Adrenal gland (tissue), 12 donors: ENCODE data around the gene GPX8. TPM values are rescaled to one million over a fixed set of nuclear protein-coding genes. Genes with fewer than 3 reads are reported as not detected.

Experiments
- DNase-seq, 7 donors: peaks; one replicate each; pipeline ENCODE4 v3.0.0-alpha.2; 2019 to 2020
- H3K27ac ChIP-seq, 5 donors: fragments of 200-600 bp; sonication (generic) in 4 of 5; 1 replicate in 3 of 5; 2 replicates in 2 of 5; pipeline versions ENCODE4 v1.5.1 to v1.8.0; 2016 to 2020; ENCODE audit warnings: mild to moderate bottlenecking in 1 of 5
- H3K27me3 ChIP-seq: fragments of 200-600 bp; 2 replicates; pipeline ENCODE4 v1.8.0; 2021
- H3K36me3 ChIP-seq, 2 donors: fragments of 200-600 bp; replicated peaks in 1 of 2; 1 replicate in 1 of 2; 2 replicates in 1 of 2; pipeline versions ENCODE4 v1.5.1 to v1.8.0; 2018 to 2022
- H3K4me1 ChIP-seq, 2 donors: fragments of 200-600 bp; replicated peaks in 1 of 2; 1 replicate in 1 of 2; 2 replicates in 1 of 2; pipeline versions ENCODE4 v1.5.1 to v1.8.0; 2018 to 2021
- H3K4me3 ChIP-seq, 4 donors: fragments of 200-600 bp; sonication (generic) in 3 of 4; one replicate each; pipeline ENCODE4 v1.5.1; 2016 to 2018
- H3K9me3 ChIP-seq, 3 donors: fragments of 200-600 bp; sonication (generic) in 1 of 3; replicated peaks in 1 of 3; 1 replicate in 2 of 3; 2 replicates in 1 of 3; pipeline versions ENCODE4 v1.5.1 to v1.8.0; 2016 to 2021
- CTCF ChIP-seq, 6 experiments: fragments of 450-650 bp in 4 of 6; fragments of 200-600 bp in 2 of 6; sonication (generic) in 1 of 6; IDR thresholded peaks; 1 replicate in 5 of 6; 2 replicates in 1 of 6; pipeline versions ENCODE4 v1.5.1 to v1.8.0; 2016 to 2021; ENCODE audit warnings: antibody characterized with exemption in 6 of 6, mild to moderate bottlenecking in 2 of 6, moderate library complexity in 1 of 6
- POLR2A ChIP-seq, 2 donors: fragments of 450-650 bp; IDR thresholded peaks; one replicate each; pipeline ENCODE4 v1.6.1; 2017; ENCODE audit warnings: antibody characterized with exemption in 2 of 2, mild to moderate bottlenecking in 2 of 2, moderate library complexity in 1 of 2
- WGBS, 4 donors: extraction: QIAGEN DNeasy Blood & Tissue Kit in 2 of 4; methylation state at CpG; one replicate each; pipeline versions ENCODE4 v1.1.5 to v1.1.7; 2013 to 2017; 5-methylcytosine and 5-hydroxymethylcytosine counted together
- intact Hi-C, 2 donors: fragments of 100-400 bp; cut with DNase I; formaldehyde crosslinking; loops; one replicate each; pipeline versions ENCODE4 v1.14.1 to v1.15.0; 2022 to 2023
- polyA plus RNA-seq, 3 donors: library from polyadenylated mRNA; stranded (reverse); fragments of 200-250 nt in 2 of 3; fragments of 350-450 nt in 1 of 3; fragmentation: Illumina TruSeq in 1 of 3; extraction: RNeasy Lipid Tissue Mini Kit (QIAGEN cat#74804) in 1 of 3; gene quantifications; one replicate each; pipeline ENCODE4 v1.2.3, GENCODE V29; 2013 to 2014
- total RNA-seq, 9 donors: library from RNA; depleted of rRNA in 4 of 9; stranded (reverse); fragments of >200 nt in 4 of 9; fragments of 120-200 nt in 1 of 9; fragmentation: NEBNext Ultra II Directional in 1 of 9; extraction: Animal tissue kit (Norgen Biotek cat#: 25700) in 1 of 9; gene quantifications; one replicate each; pipeline versions ENCODE4 v1.1.0 to v1.2.4, GENCODE V29; 2013 to 2023
- donor health status: healthy with polysubstance abuse.
- donor health status: Bipolar disorder and iron deficiency.
- donor health status: DM: yes; HTN: yes; CAD: no.
- donor health status: DM: no; HTN: no; CAD: no.
- donor health status: DM: no; HTN: no; CAD: no.
- donor health status: DM: yes; HTN: yes; CAD: no.

GPX8 gene
- total and polyA plus RNA-seq, 12 donors: 6.1 to 47.6 (median 15.7) TPM

DNA sequence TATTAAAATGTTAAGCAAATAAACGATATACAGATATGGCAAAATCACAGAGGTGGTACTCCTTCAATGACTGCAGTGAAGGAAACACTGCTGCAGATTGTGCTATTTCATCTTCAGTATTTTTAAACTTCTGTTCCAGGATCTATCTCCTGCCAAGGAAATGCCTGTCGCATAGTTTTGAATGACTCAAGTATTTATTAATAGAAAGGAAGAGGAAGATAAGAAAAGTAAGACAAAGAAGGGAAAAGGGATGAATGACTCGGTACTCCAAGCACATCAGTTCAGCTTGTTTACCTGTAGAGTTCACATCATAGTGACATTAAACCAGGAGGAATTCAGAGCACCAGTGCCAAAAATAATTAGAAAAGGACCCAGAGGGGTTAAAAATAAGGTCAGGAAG, 5.1 kb upstream of the GPX8 start:
- intact Hi-C loops: no loop called here
- no peak for DNase-seq
- H3K4me3 ChIP-seq: no peak overlapping the region
- 13 to 18% (median 15%) methylated on average over 3 of the region's 3 CpGs for WGBS, 4 donors
- H3K36me3 ChIP-seq: no peaks in the 10 kb centered on the region
- H3K27ac ChIP-seq: no peak overlapping the region
- no peaks in the 10 kb centered on the region for H3K4me1 ChIP-seq
- TF ChIP-seq POLR2A (IDR thresholded peaks at IDR 0.05) (no peak), CTCF (IDR thresholded peaks at IDR 0.05) (no peak)
- peaks cover 13% of the 10 kb centered on the region for H3K27me3 ChIP-seq
- H3K9me3 ChIP-seq: no peaks in the 10 kb centered on the region

GRCh38 chr5:55160493-55161209, 680 bp downstream of the GPX8 start:
- peaks cover 0 to 6% of the 10 kb centered on the region in 2 donors for H3K4me1 ChIP-seq
- peak overlapping the region in 2 of 5 donors; percentile 10 to 54 for H3K27ac ChIP-seq
- WGBS, 4 donors: 6 to 9% (median 6%) methylated on average over 9 of the region's 9 CpGs
- DNase-seq: peak; percentile 38 to 76 (median 61)
- H3K9me3 ChIP-seq: no peaks in the 10 kb centered on the region
- H3K4me3 ChIP-seq: peak overlapping the region in 1 of 4 donors; percentile 53
- no peaks in the 10 kb centered on the region for H3K36me3 ChIP-seq
- intact Hi-C loops: no loop called here
- TF ChIP-seq CTCF (IDR thresholded peaks at IDR 0.05) (no peak), POLR2A (IDR thresholded peaks at IDR 0.05) (peak in 1 of 2 donors; percentile 42)
- H3K27me3 ChIP-seq: peaks cover under 1% of the 10 kb centered on the region

- H3K36me3 ChIP-seq: no peaks in the 10 kb centered on the region
- WGBS, 4 donors: 65 to 74% (median 73%) methylated on average over 4 of the region's 4 CpGs
- intact Hi-C loops: no loop called here
- no peak overlapping the region for H3K27ac ChIP-seq
- no peak for DNase-seq
- no peak overlapping the region for H3K4me3 ChIP-seq
- peaks cover 5% of the 10 kb centered on the region for H3K27me3 ChIP-seq
- H3K4me1 ChIP-seq: peaks cover 0 to 6% of the 10 kb centered on the region in 2 donors
- no peaks in the 10 kb centered on the region for H3K9me3 ChIP-seq
- TF ChIP-seq CTCF (IDR thresholded peaks at IDR 0.05): no peak
- no peak for TF ChIP-seq POLR2A (IDR thresholded peaks at IDR 0.05)
Observed at GRCh38 chr5:55162666-55163065, 2.7 kb downstream of the GPX8 start.

DNA sequence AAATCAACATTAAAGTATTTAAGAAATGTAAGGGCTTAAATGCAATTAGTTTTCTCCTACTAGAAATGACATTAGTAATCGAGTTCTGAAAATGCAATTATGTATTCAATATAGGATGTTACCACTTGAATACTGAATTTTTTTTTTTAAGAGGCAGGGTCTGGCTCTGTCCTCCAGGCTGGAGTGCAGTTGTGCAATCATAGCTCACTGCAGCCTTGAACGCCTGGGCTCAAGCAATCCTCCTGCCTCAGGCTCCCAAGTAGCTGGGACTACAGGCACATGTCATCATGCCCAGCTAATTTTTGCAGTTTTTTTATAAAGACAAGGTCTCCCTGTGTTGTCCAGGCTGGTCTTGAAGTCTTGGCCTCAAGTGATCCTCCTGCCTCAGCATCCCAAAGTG, 11.5 kb downstream of the GPX8 start:
- Histone ChIP-seq H3K27me3 (peaks cover 35% of the 10 kb centered on the region), H3K9me3 (no peaks in the 10 kb centered on the region), H3K4me1 (peaks cover 13 to 24% of the 10 kb centered on the region in 2 donors), H3K4me3 (no peak overlapping the region), H3K27ac (no peak overlapping the region), H3K36me3 (no peaks in the 10 kb centered on the region)
- DNase-seq: no peak
- intact Hi-C loops: loop anchor here (5.0 to 10.0 kb wide), 2 partner anchors 53 to 521 kb away; partner anchors contain the start of gene MCIDAS (in 1 of the 2)
- 12 to 23% (median 23%) methylated on average over 2 of the region's 2 CpGs for WGBS, 4 donors
- TF ChIP-seq CTCF (IDR thresholded peaks at IDR 0.05) (no peak), POLR2A (IDR thresholded peaks at IDR 0.05) (no peak)
